HG03354 (cell line): ENCODE data around the gene SYNPO2.
"Not testable (repeated sequence)": the region's sequence is repeated elsewhere in the genome, so short reads cannot be mapped to it uniquely, and the experiment has no call there.

Experiments
- ATAC-seq: cut with Tn5 transposase; IDR thresholded peaks from one replicate; pipeline ENCODE4 v1.9.1; 2021; ENCODE audit warnings: mild to moderate bottlenecking; ENCODE audit not compliant: unreplicated experiment, poor library complexity, severe bottlenecking

The SYNPO2 gene

DNA sequence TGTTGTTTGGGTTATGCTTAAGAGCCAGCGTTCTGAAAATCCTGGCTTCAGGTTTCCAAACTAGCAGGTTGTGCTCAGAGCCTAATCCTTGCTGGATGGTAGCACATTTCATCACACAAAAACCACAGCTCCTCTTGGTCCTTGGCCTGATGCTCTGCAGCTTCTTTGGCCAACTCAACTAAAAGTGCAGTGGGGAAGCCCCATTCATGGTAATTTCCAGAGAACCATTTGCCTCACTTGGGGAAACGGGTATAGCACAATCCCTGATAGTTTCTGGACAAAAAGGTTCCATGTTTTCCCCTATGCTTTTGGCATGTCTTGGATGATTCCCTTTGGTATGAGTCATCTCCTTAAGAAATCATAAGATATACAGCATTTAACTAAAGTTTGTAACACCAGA, 78.7 kb downstream of the SYNPO2 start:
- ATAC-seq = no peak

DNA sequence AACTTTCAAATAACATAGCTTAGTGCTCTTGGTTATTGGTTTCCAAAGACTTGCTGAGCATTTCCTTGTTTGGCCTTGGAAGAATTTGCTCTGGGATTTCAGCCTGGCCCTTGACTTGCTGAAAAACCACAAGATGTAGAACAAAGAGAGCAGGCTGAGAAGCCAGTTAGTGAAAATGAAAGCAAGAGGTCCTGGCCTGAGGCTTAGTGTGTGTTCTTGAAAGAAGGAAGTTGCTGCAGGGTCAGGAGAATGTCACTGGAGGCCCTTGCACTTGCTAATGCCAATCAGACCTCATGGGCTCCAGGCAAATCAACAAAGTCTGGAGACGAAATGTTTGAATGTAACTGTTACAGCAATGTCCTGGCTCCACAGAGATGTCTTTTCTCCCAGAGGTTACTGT, 79.4 kb downstream of the SYNPO2 start:
- ATAC-seq = peak; percentile 99

DNA sequence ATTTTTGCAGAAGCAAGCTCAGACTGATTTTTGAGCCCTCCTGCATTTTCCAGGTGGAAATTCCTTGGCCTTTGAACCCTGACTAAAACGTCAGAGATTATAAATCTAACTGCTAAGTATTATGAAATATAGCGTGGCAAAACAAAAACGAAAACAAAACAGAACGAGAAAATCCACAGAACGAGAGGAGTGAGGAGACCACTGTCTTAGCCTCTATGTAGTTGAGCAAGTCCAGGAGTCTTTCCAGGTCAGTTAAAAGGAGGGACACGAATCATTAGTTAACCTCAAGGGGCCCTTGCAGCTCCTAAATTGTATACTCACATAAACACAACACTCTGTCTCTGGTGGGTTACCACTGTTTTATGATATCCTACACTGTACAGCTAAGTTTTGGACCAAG, 80.2 kb downstream of the SYNPO2 start:
- no peak for ATAC-seq

DNA sequence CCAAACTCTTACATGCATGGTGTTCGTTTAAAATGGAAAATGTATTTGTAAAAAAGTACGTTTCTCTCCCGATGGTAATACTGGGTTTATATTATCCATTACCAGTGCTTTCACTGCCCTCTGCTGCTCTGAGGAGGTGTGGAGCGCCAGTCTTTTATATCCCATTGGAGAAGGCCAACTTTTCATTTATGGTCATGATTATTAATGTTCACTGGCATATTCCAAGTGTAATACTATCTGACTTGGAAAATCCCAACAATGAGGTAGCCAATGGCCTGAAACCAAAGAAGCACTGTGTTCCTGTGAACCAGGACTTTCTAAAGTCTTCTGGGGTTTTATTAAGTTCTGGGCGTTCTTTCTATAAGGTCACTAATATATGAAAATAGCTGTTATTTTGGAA, 80.7 kb downstream of the SYNPO2 start:
- ATAC-seq = no peak

DNA sequence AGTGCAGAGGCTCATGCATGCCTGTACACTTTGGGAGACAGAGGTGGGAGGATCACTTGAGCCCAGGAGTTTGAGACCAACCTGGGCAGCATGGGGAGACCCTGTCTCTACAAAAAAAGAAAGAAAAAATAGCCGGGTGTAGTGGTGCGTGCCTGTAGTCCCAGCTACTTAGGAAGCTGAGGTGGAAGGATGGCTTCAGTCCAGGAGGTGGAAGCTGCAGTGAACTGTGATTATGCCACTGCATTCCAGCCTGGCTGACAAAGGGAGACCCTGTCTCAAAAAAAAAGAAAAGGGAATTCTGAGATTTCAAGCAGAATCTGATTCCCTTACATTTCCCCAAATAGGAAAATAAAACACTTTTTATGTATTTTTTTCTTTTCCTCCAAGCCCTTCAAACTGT, 83.5 kb downstream of the SYNPO2 start:
- no peak for ATAC-seq

DNA sequence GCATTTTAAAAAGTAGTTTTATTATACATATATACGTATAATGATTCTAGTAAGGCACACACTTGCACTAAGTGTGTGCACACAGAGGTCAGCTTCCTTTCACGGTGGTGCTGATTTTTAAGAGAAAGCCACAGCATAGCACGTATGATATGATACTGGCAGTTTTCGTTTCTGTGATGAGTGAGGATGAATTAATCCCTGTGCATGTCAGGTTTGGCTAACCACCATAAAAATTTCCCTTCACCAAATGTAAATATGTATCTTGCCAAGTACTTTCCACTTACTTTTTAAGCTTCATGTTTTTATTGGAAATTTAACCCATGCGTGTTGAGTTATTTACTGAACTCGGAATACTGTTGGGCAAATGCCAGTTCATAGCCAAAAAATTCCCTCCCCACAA, 84.6 kb downstream of the SYNPO2 start:
- ATAC-seq = no peak

DNA sequence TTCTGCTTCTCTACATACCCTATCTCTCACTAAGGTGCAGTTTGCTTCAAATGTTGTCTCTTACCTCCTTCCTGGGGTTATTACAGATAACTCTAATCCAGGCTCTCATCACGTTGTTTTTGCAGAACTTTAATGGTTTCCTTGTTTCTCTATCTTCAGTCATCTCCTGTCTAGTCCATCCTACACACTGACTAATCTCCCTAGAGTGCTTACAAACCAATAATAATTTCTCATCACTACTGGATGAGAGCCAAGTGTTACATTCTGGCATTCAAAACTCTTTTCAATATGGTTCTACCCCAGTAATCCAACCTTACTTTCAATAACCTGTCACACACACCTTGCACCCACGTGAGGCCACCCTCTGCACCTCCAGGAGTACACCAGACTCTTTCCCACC, 86.1 kb downstream of the SYNPO2 start:
- ATAC-seq = no peak

DNA sequence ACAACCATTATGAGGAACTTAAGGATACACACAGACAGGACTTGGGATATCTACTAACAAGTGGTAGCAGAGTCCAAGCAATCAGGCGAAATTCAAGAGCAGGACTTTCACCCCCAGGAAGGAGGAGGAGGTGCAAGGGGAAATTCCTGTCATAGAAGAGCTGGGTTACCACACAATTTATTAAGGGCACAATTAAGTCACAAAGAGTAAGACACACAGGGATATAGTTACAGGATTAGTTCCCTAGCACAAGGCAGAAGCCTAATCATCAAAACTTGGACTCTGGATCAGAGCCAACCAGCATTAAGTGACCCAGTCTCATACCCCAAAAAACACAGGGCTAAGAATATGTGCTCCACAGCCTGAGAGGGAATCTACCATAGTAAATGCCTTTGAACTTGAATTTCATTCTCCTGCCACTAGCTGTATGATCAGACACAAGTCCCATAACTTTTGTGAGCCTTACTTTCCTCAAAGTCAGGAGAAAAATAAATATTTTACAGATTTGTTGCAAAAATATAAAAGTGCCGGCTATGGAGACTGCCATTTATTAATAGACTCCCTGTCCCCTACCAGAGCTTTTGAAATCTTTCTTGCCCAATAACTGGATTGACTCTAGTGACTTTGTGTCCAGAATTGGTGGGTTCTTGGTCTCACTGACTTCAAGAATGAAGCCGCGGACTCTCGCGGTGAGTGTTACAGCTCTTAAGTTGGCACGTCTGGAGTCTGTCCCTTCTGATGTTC, 87.0 kb downstream of the SYNPO2 start:
- ATAC-seq = no peak

DNA sequence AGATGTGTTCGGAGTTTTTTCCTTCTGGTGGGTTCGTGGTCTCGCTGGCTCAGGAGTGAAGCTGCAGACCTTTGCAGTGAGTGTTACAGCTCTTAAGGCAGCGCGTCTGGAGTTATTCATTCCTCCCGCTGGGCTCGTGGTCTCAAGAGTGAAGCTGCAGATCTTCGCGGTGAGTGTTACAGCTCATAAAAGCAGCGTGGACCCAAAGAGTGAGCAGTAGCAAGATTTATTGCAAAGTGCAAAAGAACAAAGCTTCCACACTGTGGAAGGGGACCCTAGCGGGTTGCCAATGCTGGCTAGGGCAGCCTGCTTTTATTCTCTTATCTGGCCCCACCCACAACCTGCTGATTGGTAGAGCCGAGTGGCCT, 87.5 kb downstream of the SYNPO2 start:
- not testable (repeated sequence) for ATAC-seq

DNA sequence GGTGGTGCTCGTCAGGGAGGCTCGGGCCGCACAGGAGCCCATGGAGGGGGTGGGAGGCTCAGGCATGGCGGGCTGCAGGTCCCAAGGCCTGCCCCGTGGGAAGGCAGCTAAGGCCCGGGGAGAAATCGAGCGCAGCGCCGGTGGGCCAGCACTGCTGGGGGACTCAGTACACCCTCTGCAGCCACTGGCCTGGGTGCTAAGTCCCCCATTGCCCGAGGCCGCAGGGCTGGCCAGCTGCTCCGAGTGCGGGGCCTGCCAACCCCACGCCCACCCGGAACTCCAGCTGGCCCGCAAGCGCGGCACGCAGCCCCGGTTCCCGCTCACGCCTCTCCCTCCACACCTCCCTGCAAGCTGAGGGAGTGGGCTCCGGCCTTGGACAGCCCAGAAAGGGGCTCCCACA, 88.4 kb downstream of the SYNPO2 start:
- not testable (repeated sequence) for ATAC-seq

DNA sequence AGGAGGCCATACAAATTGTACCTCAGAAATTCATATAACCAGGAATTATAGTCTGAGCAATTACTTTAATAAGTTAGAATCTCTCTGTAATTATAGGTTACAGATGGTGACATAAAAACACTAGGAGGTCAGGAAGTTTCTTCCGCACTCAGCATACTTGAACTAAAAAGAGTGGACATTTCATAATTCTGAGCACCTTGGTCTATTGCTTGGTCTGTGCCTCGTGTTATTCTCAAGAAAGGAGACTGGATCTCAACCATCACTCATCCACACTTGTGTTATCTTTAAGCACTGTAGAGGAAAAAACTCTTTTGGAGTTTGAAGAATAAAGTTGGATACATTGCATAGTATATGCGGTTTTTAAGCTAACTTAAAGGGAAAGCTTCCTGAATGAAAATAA, 91.1 kb downstream of the SYNPO2 start:
- ATAC-seq = no peak

DNA sequence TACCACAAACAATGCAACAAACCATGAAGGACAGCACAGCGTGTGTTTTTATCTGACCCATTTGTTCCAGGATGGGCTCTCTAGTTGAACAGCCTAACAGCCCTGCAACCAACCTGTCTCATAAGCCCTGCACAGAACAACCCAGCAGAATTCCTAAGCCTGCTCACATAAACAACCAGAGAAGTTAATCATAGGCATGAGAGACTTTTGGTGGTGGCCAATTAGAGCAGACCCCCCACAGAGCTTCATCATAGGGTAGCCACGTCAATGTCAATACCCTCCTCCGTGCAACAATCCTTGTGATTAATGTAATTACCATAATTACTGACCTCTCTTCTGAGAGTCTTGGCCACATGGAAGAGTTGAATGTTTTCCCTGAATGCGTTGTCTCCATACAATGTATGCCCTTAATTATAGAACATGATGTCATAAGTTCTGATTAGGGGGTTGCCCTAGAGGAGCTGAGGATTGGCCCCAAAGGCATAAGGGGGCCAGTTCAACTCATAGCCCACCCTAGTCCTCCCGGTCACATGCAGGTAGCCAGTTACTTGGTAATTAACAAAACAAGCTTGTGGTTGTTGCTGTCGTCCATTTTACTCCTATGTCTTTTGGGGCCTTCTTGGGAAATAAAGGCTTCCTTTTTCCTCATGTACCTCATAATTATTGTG, 92.7 kb downstream of the SYNPO2 start:
- ATAC-seq = no peak

DNA sequence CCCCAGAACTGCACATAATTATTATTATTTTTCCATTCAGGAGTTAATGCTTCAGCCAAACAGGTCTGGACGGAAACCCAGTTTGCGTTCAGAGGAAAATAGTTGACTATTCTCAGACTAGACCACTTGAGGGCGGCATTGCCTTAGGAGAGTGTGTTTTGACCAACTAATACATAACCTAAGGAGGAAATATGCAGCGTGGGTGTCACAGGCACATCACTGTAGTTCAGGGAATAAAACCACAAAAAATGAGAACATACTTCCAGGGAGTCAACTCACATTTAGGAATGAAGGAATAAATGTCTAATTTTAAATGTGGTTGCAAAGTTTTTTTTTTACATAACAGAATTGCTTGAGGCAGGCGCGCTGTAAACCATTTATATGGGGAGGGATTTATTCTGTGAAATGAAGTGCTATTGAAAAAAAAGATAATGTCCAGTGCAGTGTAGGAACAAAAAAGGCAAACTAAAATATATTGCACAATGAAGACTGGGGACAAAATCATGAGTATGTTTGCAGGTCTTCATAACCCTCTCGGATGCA, 93.3 kb downstream of the SYNPO2 start:
- peak; percentile 93 for ATAC-seq

DNA sequence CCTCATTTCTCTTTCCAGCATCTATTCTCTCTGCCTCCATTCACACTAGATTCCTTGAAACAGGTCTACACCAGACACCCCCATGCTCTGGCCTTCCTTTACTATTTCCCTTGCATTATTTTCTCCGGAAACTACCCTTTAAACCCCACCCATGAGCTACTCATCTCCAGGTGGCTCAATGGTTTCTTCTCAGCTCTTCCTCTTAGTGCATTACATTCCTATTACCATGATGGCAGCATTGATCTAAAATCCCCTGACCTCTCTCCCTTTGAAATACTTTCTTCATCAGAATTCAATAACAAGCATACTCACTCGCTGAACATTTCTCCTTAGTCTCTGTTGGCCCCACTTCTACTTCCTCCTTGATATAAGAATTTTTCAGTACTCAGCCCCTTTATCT, 94.6 kb downstream of the SYNPO2 start:
- ATAC-seq = no peak

DNA sequence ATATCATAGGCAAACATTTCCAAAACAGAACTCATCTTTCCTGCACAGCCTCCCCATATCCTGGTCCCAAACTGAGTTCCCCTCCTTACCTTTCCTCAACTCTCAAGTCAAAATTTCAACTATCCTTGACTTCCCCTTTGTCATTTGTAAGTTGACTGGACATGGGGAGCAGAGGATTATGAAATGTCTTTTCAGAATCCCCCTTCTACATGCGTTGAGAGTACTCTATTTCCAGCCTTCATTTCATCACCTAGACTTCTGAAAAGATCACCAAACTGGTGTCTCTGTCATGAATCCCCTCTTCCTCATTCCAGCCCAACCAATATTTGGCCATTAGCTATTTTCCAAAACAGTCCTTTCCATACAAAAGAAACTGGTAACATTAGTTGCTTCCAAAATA, 95.2 kb downstream of the SYNPO2 start:
- no peak for ATAC-seq

DNA sequence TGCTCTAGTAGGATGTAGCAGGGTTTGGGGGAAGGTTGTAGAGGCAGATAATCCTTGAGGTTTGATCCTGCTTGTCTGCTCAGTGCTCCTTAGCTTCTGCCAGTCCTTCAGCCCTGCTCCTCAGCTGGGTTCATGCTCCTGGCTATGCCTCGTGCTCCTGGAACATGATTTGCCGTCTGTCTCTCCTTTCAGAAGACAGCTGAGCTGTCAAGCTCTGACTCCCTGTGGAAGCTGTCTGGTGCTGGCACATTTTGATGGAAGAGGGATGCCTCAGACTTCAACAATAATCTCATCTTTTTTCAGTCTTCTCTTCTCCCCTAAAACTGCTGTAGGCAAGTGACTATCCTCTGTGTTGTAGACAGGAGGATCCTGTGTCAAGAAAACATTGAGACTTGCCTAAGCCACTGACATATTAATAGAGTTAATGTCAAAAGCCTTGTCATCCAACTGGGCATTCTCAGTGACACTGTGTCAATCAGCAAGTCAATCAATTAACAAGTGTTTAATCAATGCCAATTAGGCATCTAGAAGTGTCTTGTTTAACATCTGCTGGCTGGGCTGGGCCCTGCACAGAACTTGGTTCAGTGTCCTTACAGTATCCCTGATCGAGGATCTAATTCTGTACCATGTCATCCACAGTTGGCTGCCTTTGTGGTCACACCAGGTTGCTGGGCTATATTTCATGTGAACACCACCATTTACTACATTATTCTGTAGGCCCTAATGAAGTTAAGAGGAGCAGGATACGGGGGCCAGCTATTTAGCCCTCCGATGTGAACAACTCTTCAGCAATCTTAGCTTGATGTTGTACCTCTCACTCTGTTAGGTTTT, 96.7 kb downstream of the SYNPO2 start:
- no peak for ATAC-seq

DNA sequence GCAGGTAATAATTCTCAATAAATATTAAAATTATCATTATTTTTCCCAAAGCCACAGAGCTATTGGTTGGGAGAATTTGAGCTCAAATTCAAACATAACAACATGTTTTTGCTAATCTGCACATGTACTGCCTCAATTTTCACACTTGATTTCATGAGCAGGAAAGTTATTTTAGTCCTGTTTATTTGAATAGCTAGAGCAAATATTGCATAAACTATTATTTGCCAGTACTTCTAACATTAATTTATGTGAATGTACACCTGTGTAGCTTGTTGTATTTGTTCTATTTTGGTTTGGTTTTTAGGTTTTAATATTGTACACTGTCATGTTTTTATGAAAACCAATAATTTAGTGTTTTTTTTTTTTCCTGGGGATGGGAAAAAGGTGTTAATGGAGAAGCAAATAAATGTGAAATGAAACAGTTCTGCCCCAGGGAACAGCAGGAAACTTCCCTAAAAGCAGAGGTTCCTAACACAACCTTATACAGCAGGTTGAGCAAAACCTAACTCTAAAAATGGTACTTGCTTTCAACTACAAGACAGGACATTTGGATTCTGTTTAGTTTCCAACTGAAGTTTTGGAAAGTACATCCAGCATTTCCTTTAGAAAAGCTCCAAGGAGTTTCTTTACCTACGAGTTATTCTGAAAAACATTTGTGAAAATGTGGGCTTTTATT, 99.4 kb downstream of the SYNPO2 start:
- ATAC-seq = no peak

DNA sequence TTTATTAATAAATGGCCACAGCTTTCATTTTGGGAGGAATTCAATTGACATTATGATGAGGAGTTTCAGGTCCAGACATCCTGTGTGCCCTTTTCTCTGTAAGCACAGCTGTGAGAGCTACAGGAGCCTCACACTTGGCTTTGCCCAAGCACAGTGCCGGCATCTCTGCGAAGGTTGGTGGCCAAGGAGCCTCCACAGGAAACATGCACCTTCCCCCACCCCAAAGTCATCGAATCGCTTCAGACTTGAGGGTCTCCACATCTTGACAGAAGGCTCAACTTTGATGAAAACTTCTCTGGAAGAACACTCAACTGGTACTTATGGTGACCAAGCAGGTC, 100.0 kb downstream of the SYNPO2 start:
- no peak for ATAC-seq

DNA sequence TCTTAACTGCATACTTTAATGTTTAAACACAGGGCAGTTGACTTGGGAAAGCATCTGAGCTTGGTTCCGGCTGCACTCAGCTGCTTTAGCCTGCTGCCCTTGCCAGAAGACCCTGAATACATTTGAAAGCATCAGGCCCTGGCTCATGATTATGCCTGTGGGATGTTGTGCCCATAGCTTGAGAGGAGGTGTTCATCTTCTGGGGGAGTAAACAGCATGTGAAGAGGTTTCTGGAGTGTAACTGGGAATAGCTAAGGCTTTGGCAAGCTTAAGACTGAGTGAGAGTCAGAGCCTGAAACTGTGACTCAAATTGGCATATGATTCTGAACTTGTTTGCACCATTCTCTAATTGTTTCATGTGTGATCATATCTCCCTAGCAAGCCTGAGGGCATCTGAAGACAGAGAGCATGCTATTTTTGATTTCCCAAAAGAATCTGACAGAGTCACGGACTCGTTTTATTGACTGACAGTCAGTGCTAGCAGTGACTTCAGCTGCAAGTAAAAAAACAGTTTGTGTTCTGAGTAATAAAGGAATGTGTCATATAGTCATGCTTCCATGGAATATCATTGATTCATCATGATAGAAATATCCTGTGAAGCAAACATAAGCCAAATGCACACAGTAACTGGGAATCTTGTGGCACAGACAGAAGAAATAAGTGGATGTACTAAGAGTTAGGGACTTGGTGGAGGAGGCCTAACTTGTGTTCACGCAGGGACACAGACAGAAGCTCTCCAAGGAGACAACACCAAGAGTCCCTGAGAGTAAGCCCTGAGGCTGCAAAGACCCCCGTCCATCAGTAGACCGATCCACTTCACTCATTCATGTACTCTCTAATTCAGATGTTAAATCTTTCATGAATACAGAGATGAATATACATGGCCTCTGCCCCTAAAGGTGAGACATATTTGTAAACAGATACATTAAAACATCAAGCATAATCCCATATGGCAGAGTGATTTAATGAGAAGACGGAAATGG, 100.7 kb downstream of the SYNPO2 start:
- ATAC-seq = no peak
